Vagina (tissue), 2 donors: ENCODE results near the gene ELMOD3. TPM values are rescaled to one million over a fixed set of nuclear protein-coding genes. Genes with fewer than 3 reads are reported as not detected.

ENCODE experiments used
- DNase-seq, 2 donors: peaks; one replicate each; pipeline ENCODE4 v3.0.0-alpha.2; 2017; ENCODE audit errors: extremely low spot score in 2 of 2
- H3K27ac ChIP-seq: fragments of 200-600 bp; sonication (generic); one replicate; pipeline ENCODE4 v1.5.1; 2019
- H3K27me3 ChIP-seq: fragments of 200-600 bp; sonication (generic); one replicate; pipeline ENCODE4 v1.5.1; 2019
- H3K36me3 ChIP-seq, 2 donors: fragments of 200-600 bp; sonication (generic); one replicate each; pipeline ENCODE4 v1.5.1; 2017 to 2019
- H3K4me1 ChIP-seq: fragments of 200-600 bp; sonication (generic); one replicate; pipeline ENCODE4 v1.5.1; 2019
- H3K4me3 ChIP-seq, 2 donors: fragments of 200-600 bp; sonication (generic); 1 replicate in 1 of 2; 2 replicates in 1 of 2; pipeline ENCODE4 v1.5.1; 2016 to 2019
- H3K9me3 ChIP-seq: fragments of 200-600 bp; sonication (generic); one replicate; pipeline ENCODE4 v1.5.1; 2019
- CTCF ChIP-seq, 3 experiments: fragments of 450-650 bp in 2 of 3; fragments of 200-600 bp in 1 of 3; sonication (generic) in 1 of 3; IDR thresholded peaks; one replicate each; pipeline ENCODE4 v1.5.1; 2017 to 2019; ENCODE audit warnings: antibody characterized with exemption in 3 of 3, mild to moderate bottlenecking in 2 of 3, moderate library complexity in 2 of 3
- POLR2A ChIP-seq, 2 donors: fragments of 450-650 bp; IDR thresholded peaks; one replicate each; pipeline ENCODE4 v1.6.1; 2017; ENCODE audit warnings: antibody characterized with exemption in 2 of 2, mild to moderate bottlenecking in 2 of 2, moderate library complexity in 2 of 2
- POLR2AphosphoS5 ChIP-seq, 2 donors: sonication (generic); formaldehyde crosslinking; IDR thresholded peaks; one replicate each; pipeline ENCODE4 v1.9.0; 2017; ENCODE audit warnings: antibody characterized with exemption in 2 of 2, mild to moderate bottlenecking in 2 of 2, low read depth in 1 of 2; ENCODE audit not compliant: insufficient read depth in 1 of 2
- intact Hi-C: fragments of 100-400 bp; cut with DNase I; formaldehyde crosslinking; loops from one replicate; pipeline ENCODE4 v1.15.1; 2023
- total RNA-seq: library from RNA; depleted of rRNA; stranded (reverse); fragments of >200 nt; gene quantifications from one replicate; pipeline ENCODE4 v1.2.3, GENCODE V29; 2016

The ELMOD3 gene
- 44.7 TPM for total RNA-seq

- H3K9me3 ChIP-seq, result no peaks in the 10 kb centered on the region
- no peaks in the 10 kb centered on the region for H3K27me3 ChIP-seq
- H3K4me1 ChIP-seq, result peaks cover 30% of the 10 kb centered on the region
- TF ChIP-seq CTCF (IDR thresholded peaks at IDR 0.05) (no peak), POLR2A (IDR thresholded peaks at IDR 0.05) (peak in 1 of 2 donors; percentile 76), POLR2AphosphoS5 (IDR thresholded peaks at IDR 0.05; ENCODE audit: insufficient read depth in 1 of 2, low read depth in 1 of 2) (peak; percentile 95 to 99)
- peak within 1 kb of the TSS; percentile 76 for H3K27ac ChIP-seq
- peak within 1 kb of the TSS; percentile 58 to 76 for H3K4me3 ChIP-seq
- H3K36me3 ChIP-seq, result peaks cover 0 to 36% of the 10 kb centered on the region in 2 donors
- intact Hi-C loops, result loop anchor here (2.0 kb wide), 1 partner anchor 28 kb away; the partner anchor contains the start of gene TGOLN2
- peak; percentile 99 for DNase-seq
Measured at GRCh38 chr2:85354286-85355072, at the start of gene ELMOD3, which contains the start of gene RETSAT. Gene ELMOD3, plus strand, starts transcription at chr2:85354769. Its CDS starts 2,430 bp downstream, at chr2:85357199. Gene RETSAT, minus strand, starts transcription at chr2:85354528. Its CDS starts 21 bp downstream, at chr2:85354507.

GRCh38 chr2:85307527-85307897, 47.1 kb upstream of the ELMOD3 start:
- Histone ChIP-seq H3K4me3 (no peak overlapping the region), H3K4me1 (peaks cover 23% of the 10 kb centered on the region), H3K27ac (no peak overlapping the region), H3K27me3 (no peaks in the 10 kb centered on the region), H3K36me3 (peaks cover 0 to 32% of the 10 kb centered on the region in 2 donors), H3K9me3 (no peaks in the 10 kb centered on the region)
- intact Hi-C loops, result no loop called here
- no peak for DNase-seq
- TF ChIP-seq POLR2AphosphoS5 (IDR thresholded peaks at IDR 0.05; ENCODE audit: insufficient read depth in 1 of 2, low read depth in 1 of 2), result no peak
- no peak for TF ChIP-seq POLR2A (IDR thresholded peaks at IDR 0.05)
- TF ChIP-seq CTCF (IDR thresholded peaks at IDR 0.05), result no peak

GRCh38 chr2:85308201-85308600, 46.4 kb upstream of the ELMOD3 start:
- H3K9me3 ChIP-seq, result no peaks in the 10 kb centered on the region
- H3K27ac ChIP-seq, result no peak overlapping the region
- TF ChIP-seq POLR2AphosphoS5 (IDR thresholded peaks at IDR 0.05; ENCODE audit: insufficient read depth in 1 of 2, low read depth in 1 of 2), result no peak
- TF ChIP-seq POLR2A (IDR thresholded peaks at IDR 0.05), result no peak
- no peak for TF ChIP-seq CTCF (IDR thresholded peaks at IDR 0.05)
- no peak overlapping the region for H3K4me3 ChIP-seq
- H3K27me3 ChIP-seq, result no peaks in the 10 kb centered on the region
- H3K36me3 ChIP-seq, result peaks cover 0 to 32% of the 10 kb centered on the region in 2 donors
- peaks cover 23% of the 10 kb centered on the region for H3K4me1 ChIP-seq
- DNase-seq, result no peak
- intact Hi-C loops, result no loop called here

- Histone ChIP-seq H3K4me1 (peaks cover 23% of the 10 kb centered on the region), H3K27ac (peak overlapping the region; percentile 58), H3K4me3 (no peak overlapping the region), H3K36me3 (peaks cover 0 to 32% of the 10 kb centered on the region in 2 donors), H3K27me3 (no peaks in the 10 kb centered on the region), H3K9me3 (no peaks in the 10 kb centered on the region)
- intact Hi-C loops, result no loop called here
- DNase-seq, result no peak
- peak in 1 of 2 donors; percentile 25 for TF ChIP-seq POLR2AphosphoS5 (IDR thresholded peaks at IDR 0.05; ENCODE audit: insufficient read depth in 1 of 2, low read depth in 1 of 2)
- no peak for TF ChIP-seq CTCF (IDR thresholded peaks at IDR 0.05)
- no peak for TF ChIP-seq POLR2A (IDR thresholded peaks at IDR 0.05)
Measured at GRCh38 chr2:85308896-85309555, 45.5 kb upstream of the ELMOD3 start.
